Activated CD4-positive, alpha-beta T cell treated with anti-CD3 and anti-CD28 coated beads for 1 hour (primary cell): ENCODE results near the gene B3GNT8.
"Not testable (repeated sequence)": the region's sequence is repeated elsewhere in the genome, so short reads cannot be mapped to it uniquely, and the experiment has no call there.

Source experiments
- DNase-seq: peaks from one replicate; pipeline ENCODE4 v3.0.0-alpha.2; 2020

The B3GNT8 gene

GRCh38 chr19:41381536-41381935 lies 45.6 kb downstream of the B3GNT8 start:
- not testable (repeated sequence) for DNase-seq

DNA sequence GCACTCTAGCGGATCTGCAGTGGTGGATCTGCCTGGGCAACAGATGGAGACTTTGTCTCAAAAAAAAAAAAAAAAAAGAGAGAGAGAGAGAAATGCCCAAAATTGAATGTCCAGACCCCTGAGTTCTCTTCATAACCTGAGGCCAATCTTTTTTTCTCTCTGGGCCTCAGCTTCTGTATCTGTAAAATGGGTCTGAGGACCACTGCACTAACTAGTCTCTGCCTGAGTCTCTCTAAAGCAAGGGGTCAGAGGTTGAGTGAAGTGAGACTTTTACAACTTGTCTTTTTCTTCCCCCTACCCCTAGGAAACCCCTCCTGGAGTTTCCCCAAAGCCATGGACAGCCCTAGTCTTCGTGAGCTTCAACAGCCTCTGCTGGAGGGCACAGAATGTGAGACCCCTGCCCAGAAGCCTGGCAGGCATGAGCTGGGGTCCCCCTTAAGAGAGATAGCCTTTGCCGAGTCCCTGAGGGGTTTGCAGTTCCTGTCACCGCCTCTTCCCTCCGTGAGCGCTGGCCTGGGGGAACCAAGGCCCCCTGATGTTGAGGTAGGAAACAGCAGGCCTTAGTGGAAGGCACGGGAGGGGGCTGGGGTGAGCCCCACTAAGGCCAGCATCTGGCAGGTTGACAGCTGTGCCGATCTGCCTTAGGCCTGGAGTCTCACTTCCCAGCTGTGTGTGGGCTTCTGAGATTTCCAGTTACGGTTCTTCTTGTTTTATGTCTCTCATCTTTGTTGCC lies 49.0 kb downstream of the B3GNT8 start:
- no peak for DNase-seq

DNA sequence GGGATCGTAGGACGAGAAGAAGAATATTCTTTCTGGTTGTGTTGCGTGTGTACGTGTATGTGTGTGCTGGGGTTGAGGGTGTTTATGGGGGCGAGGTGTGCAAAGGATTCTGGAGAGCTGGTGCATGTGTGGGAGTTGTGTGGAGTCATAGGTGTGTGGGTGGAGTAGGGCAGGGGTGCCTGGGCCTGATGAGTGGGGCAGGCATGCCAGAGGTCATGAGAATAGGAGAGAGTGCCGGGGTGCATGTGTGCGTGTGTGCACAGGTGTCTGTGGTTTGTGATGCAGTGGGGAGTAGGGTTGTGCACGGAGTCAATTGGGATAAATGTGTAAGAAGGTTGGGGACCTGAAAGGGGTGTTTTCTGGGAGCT lies 50.2 kb downstream of the B3GNT8 start:
- DNase-seq = no peak

- DNase-seq = no peak
Measured at GRCh38 chr19:41376241-41376997, 50.8 kb downstream of the B3GNT8 start, which contains the start of gene TMEM91. Gene TMEM91, plus strand, starts transcription at chr19:41376533. Its CDS starts 1,777 bp downstream, at chr19:41378310.
